Nephron (organoid): ENCODE measurements around the gene EPB42.

Experiments
- H3K27ac Mint-ChIP-seq, 3 experiments: 2 replicates each; pipeline ENCODE4 v1.8.0; 2020; ENCODE audit warnings: mixed read lengths in 3 of 3, mild to moderate bottlenecking in 2 of 3, moderate library complexity in 1 of 3
- H3K27me3 Mint-ChIP-seq: 2 replicates; pipeline ENCODE4 v1.8.0; 2021; ENCODE audit warnings: low read depth, mild to moderate bottlenecking, moderate library complexity, mixed read lengths
- H3K36me3 Mint-ChIP-seq: 2 replicates; pipeline ENCODE4 v1.8.0; 2020; ENCODE audit warnings: low read depth, mixed read lengths
- H3K4me1 Mint-ChIP-seq: 2 replicates; pipeline ENCODE4 v1.8.0; 2020; ENCODE audit warnings: mixed read lengths
- H3K4me3 Mint-ChIP-seq, 3 experiments: 2 replicates each; pipeline ENCODE4 v1.8.0; 2020; ENCODE audit warnings: mild to moderate bottlenecking in 3 of 3, mixed read lengths in 3 of 3, moderate library complexity in 2 of 3
- H3K9me3 Mint-ChIP-seq: 2 replicates; pipeline ENCODE4 v1.8.0; 2020; ENCODE audit warnings: mixed read lengths
- TF ChIP-seq, protein P1 (sequence below), 3 experiments: fragments of 200-600 bp; sonication (generic); IDR thresholded peaks; one replicate each; pipeline ENCODE4 v1.5.0; 2021; ENCODE audit warnings: antibody characterized with exemption in 3 of 3; ENCODE audit not compliant: unreplicated experiment in 3 of 3

Gene EPB42

DNA sequence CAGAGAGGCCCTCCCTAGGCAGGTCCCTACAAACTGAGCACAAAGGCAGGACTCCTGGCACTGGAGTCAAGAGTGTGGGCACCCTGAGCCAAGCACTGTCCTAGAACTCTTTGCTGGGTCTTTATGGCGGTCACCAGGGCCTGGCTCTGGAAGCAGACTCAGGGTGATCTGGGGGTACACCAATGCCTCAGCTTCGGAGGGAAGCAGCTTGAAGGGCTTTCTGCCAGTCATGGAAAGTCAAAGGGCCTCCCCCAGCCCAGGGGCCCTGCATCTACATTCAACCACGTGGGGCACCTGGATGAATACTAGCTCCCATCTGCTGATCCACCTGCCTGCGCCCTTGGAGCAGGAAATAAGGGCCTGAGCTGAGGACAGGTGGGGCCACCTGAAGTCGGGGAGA is 7.4 kb downstream of the EPB42 start:
- H3K4me1 Mint-ChIP-seq: no peaks in the 10 kb centered on the region
- TF ChIP-seq, protein P1, sequence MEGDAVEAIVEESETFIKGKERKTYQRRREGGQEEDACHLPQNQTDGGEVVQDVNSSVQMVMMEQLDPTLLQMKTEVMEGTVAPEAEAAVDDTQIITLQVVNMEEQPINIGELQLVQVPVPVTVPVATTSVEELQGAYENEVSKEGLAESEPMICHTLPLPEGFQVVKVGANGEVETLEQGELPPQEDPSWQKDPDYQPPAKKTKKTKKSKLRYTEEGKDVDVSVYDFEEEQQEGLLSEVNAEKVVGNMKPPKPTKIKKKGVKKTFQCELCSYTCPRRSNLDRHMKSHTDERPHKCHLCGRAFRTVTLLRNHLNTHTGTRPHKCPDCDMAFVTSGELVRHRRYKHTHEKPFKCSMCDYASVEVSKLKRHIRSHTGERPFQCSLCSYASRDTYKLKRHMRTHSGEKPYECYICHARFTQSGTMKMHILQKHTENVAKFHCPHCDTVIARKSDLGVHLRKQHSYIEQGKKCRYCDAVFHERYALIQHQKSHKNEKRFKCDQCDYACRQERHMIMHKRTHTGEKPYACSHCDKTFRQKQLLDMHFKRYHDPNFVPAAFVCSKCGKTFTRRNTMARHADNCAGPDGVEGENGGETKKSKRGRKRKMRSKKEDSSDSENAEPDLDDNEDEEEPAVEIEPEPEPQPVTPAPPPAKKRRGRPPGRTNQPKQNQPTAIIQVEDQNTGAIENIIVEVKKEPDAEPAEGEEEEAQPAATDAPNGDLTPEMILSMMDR (IDR thresholded peaks at IDR 0.05; ENCODE audit: unreplicated experiment in 3 of 3): no peak
- H3K36me3 Mint-ChIP-seq: no peaks in the 10 kb centered on the region
- peaks cover 28% of the 10 kb centered on the region for H3K27me3 Mint-ChIP-seq
- H3K27ac Mint-ChIP-seq: no peak overlapping the region
- H3K9me3 Mint-ChIP-seq: no peaks in the 10 kb centered on the region
- no peak overlapping the region for H3K4me3 Mint-ChIP-seq

DNA sequence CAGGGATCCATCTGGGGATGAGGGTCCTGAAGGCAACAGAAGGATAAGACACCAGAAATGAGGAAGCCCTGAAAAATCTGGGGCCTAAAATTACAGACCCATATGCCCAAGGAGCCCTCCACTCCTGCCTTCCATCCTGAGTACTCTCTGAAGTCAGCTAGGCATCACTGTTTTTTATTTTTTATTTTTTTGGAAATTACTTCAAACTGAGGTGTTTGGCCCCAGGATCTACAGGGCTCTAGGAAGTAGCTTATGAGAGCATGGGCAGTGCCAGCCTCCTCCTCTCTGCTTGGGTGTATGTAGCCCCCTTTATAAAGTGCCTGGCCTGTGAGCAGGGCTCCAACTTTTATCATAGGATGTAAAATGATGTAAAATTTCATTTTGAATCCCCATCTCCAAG is 7.9 kb downstream of the EPB42 start:
- Mint-ChIP-seq H3K27me3 (peaks cover 32% of the 10 kb centered on the region), H3K4me3 (no peak overlapping the region), H3K36me3 (no peaks in the 10 kb centered on the region), H3K9me3 (no peaks in the 10 kb centered on the region), H3K27ac (no peak overlapping the region), H3K4me1 (no peaks in the 10 kb centered on the region)
- TF ChIP-seq, protein P1 (IDR thresholded peaks at IDR 0.05; ENCODE audit: unreplicated experiment in 3 of 3): no peak

DNA sequence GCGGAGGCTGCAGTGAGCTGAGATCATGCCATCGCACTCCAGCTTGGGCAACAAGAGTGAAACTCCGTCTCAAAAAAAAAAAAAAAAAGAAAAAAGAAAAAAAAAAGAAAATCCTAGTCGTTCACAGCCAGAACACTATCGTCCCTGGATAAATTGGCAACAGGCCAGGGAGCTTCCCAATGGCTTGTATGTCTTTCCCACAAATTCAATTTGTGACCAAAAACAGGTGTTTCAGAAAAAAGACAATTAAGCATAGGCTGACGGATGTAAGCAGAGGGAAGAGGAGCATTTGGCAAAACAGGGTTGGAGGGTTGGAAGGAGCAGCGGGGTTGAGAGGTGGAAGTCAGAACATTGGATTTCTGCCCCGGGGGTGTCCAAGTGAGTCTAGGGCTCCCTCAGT is 8.5 kb downstream of the EPB42 start:
- Mint-ChIP-seq H3K4me1 (no peaks in the 10 kb centered on the region), H3K27ac (no peak overlapping the region), H3K36me3 (no peaks in the 10 kb centered on the region), H3K4me3 (no peak overlapping the region), H3K27me3 (peaks cover 38% of the 10 kb centered on the region), H3K9me3 (no peaks in the 10 kb centered on the region)
- TF ChIP-seq, protein P1 (IDR thresholded peaks at IDR 0.05; ENCODE audit: unreplicated experiment in 3 of 3): no peak

DNA sequence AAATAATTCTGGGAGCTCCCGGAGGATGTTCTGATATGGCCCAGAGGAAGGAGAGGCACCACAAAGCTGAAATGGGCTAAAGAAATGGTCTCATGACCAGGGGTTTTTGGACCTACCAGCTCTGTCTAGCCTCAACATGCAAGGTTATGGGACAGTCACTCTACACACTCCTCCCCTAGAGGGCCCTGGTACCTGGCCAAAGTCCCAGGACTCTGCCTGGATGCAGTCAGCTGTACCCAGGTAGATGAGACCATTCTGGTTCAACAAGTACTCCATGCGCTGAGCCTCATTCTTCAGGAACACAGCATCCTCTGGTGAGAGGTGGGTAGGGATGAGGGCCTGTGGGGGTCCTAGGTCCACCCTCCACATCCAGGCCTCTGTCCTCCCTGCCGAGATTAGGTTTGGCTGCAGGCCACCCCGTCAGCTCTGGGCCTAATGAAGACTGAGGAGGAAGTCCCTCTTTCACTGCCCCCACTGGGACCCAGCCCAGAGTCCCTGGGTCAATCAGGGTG is 9.5 kb downstream of the EPB42 start:
- Mint-ChIP-seq H3K36me3 (no peaks in the 10 kb centered on the region), H3K27me3 (peaks cover 42% of the 10 kb centered on the region), H3K27ac (no peak overlapping the region), H3K4me1 (no peaks in the 10 kb centered on the region), H3K4me3 (no peak overlapping the region), H3K9me3 (no peaks in the 10 kb centered on the region)
- TF ChIP-seq, protein P1 (IDR thresholded peaks at IDR 0.05; ENCODE audit: unreplicated experiment in 3 of 3): no peak

DNA sequence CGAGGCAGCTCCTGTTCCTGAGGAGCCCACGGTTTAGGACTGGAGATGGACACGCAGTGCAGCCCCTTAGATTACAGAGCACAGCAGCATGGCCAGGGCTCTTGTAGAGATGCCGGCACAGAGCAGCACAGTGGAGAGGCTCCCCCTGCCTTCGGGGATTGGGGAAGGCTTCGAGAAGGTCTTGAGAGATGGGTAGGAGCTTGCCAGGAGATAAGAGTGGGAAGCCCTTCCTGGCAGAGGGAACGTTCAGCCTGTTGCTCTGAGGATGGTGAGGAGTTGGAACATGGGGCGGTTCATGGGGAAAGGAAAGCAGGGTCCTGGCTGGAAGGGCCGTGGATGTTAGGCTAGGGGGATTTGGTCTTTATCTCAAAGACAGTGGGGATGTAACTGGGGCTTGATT is 10.0 kb downstream of the EPB42 start:
- Mint-ChIP-seq H3K9me3 (no peaks in the 10 kb centered on the region), H3K4me3 (no peak overlapping the region), H3K36me3 (no peaks in the 10 kb centered on the region), H3K27ac (no peak overlapping the region), H3K27me3 (peaks cover 45% of the 10 kb centered on the region), H3K4me1 (no peaks in the 10 kb centered on the region)
- TF ChIP-seq, protein P1 (IDR thresholded peaks at IDR 0.05; ENCODE audit: unreplicated experiment in 3 of 3): no peak

DNA sequence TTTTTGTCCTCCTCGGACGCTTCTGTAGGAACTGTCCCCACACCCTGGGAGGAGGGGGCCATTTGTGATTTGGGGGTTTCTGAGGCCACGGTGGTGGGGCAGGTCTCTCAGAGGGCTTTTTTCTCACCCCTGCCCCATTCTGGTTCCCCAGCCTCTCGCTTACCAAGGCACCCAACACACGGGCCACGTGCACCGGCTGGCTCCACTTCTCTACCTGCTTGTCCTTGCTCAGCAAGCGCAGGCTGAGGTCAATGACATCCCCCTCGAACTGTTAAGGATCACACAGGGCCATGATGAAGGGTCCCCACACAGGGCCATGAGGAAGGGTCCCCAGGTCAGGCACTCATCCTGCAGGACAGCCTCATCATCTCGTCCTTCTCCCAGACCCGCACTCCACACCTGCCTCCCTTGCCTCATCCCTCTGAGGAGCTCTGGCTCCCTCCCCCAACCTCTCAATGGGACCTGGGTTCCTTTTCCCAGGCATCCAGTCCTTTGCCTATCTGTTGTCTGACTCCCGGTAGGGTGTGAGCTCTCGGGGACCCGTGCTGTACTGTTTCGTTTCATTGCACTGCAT is 10.6 kb downstream of the EPB42 start:
- no peaks in the 10 kb centered on the region for H3K9me3 Mint-ChIP-seq
- H3K4me1 Mint-ChIP-seq: no peaks in the 10 kb centered on the region
- TF ChIP-seq, protein P1 (IDR thresholded peaks at IDR 0.05; ENCODE audit: unreplicated experiment in 3 of 3): no peak
- no peaks in the 10 kb centered on the region for H3K36me3 Mint-ChIP-seq
- no peak overlapping the region for H3K27ac Mint-ChIP-seq
- peaks cover 50% of the 10 kb centered on the region for H3K27me3 Mint-ChIP-seq
- no peak overlapping the region for H3K4me3 Mint-ChIP-seq
